ENCODE results near the gene CHST15.

Gene CHST15

DNA sequence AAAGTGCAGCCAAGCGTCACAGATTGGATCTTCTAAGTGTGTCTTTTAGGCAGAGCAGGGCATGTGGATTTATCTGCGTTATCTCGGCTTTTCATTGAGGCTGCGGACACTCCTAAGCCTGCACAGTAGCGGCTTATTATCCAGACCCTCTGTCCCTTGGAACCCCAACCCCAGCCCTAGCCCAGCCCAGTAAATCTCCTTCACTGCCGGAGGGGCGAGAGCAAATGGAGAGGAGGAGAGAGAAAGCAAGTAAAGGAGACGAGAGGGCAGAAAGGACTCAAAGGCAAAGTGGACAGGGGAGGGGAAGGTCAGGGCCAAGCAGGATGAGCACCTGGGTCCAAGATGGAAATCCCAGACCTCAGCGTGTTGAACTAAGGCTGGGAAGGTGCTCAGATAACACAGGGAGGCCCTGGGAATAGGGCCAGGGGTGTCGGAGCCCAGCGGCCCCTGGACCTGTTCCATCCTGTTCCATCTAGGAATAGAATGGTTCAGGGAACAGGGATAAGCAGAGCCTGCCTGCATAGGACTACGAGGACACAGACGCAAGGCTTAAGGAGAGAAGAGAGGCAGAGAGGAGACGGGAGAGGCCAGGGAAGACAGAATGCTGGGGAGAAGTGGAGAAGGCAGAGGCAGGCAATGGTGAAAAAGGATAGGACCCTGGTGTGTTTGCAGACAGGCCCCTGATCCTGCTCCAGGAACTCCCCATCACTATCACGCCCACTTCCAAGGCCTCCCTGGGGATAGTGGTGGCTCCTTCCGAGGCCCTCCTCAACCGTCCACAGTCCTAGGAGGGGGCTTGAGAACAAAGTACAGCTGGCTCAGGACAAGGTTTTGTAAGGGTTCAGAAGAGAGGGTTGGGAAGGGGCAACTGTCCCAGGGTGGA lies 99.6 kb downstream of the CHST15 start:
- Histone ChIP-seq H3K9me3 (no peaks in the 10 kb centered on the region), H3K4me3 (ENCODE audit: low read depth, low read length) (no peak overlapping the region), H3K27me3 (peaks cover 38% of the 10 kb centered on the region), H3K4me1 (no peaks in the 10 kb centered on the region), H3K36me3 (no peaks in the 10 kb centered on the region)
- TF ChIP-seq, protein P1, sequence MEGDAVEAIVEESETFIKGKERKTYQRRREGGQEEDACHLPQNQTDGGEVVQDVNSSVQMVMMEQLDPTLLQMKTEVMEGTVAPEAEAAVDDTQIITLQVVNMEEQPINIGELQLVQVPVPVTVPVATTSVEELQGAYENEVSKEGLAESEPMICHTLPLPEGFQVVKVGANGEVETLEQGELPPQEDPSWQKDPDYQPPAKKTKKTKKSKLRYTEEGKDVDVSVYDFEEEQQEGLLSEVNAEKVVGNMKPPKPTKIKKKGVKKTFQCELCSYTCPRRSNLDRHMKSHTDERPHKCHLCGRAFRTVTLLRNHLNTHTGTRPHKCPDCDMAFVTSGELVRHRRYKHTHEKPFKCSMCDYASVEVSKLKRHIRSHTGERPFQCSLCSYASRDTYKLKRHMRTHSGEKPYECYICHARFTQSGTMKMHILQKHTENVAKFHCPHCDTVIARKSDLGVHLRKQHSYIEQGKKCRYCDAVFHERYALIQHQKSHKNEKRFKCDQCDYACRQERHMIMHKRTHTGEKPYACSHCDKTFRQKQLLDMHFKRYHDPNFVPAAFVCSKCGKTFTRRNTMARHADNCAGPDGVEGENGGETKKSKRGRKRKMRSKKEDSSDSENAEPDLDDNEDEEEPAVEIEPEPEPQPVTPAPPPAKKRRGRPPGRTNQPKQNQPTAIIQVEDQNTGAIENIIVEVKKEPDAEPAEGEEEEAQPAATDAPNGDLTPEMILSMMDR (IDR thresholded peaks at IDR 0.05; ENCODE audit: low read depth, low read length) = no peak
- no peak for DNase-seq

DNA sequence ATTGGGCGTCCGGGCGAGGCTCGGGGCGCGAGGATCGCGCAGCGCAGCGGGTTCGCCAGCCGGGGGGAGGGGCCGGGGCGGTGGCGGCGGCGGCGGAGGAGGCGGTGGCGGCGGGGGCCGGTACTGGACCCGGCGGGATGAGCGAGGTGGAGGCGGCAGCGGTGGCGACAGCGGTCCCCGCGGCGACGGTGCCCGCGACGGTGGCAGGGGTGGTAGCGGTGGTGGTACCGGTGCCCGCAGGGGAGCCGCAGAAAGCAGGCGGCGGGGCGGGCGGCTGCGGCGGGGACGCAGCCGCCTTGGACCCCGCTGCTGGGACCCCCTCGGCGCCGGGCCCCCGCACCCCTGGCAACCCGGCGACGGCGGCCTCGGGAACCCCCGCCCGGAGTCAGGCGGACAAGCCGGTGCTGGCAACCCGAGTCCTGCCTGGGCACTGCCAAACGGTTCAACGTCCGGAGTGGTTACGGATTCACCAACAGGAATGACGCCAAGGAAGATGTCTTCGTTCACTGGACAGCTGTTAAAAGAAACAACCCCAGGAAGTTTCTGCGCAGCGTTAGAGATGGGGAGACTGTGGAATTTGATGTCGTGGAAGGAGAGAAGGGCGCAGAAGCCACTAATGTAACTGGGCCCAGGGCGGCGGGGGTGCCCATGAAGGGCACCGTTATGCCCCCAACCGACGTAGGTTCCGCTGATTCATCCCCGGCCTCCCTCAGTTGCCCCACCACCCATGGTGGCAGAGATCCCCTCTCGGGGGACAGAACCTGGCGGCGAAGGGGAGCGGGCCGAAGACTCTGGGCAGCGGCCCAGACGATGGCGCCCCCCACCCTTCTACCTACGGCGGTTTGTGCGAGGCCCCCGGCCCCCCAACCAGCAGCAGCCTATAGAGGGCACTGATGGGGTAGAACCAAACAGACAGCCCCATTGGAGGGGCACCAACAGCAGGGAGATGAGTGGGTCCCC lies 101.5 kb downstream of the CHST15 start:
- Histone ChIP-seq H3K4me3 (ENCODE audit: low read depth, low read length) (no peak overlapping the region), H3K27me3 (peaks cover 38% of the 10 kb centered on the region), H3K9me3 (no peaks in the 10 kb centered on the region), H3K36me3 (no peaks in the 10 kb centered on the region), H3K4me1 (no peaks in the 10 kb centered on the region)
- no peak for DNase-seq
- TF ChIP-seq, protein P1 (IDR thresholded peaks at IDR 0.05; ENCODE audit: low read depth, low read length) = no peak

DNA sequence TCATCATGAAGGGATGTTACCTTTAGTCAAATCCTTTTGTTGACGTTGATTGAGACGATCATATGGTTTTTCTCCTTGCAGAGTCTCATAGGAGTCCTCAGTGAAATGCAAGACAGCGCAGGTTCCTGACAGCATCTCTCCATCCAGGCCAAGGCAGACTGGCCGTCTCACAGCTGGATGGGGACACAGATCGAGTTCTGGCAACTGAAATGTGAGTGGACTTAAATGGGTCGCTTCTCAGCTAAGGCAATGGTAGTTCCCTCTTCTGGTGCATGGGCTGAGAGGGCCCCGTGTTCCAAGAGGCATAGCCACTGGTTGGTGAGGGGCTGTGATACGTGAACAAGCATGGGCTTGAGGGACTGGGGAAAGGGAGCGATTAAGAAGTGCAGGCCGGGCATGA lies 102.5 kb downstream of the CHST15 start:
- no peak overlapping the region for H3K4me3 ChIP-seq (ENCODE audit: low read depth, low read length)
- TF ChIP-seq, protein P1 (IDR thresholded peaks at IDR 0.05; ENCODE audit: low read depth, low read length) = no peak
- H3K4me1 ChIP-seq = no peaks in the 10 kb centered on the region
- no peaks in the 10 kb centered on the region for H3K36me3 ChIP-seq
- H3K9me3 ChIP-seq = no peaks in the 10 kb centered on the region
- DNase-seq = no peak
- H3K27me3 ChIP-seq = peaks cover 38% of the 10 kb centered on the region

DNA sequence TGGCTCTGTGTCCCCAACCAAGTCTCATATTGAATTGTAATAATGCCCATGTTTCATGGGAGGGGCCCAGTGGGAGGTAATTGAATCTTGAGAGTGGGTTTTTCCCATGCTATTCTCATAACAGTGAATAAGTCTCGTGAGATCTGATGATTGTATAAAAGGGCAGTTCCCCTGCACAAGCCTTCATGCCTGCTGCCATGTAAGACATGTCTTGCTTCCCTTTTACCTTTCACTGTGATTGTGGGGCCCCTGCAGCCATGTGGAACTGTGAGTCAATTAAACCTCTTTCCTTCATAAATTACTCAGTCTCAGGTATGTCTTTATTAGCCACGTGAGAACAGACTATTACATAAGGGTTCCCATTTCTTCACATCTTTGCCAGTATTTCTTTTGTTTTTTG lies 104.7 kb downstream of the CHST15 start:
- H3K27me3 ChIP-seq = peaks cover 28% of the 10 kb centered on the region
- no peak for DNase-seq
- no peaks in the 10 kb centered on the region for H3K9me3 ChIP-seq
- no peaks in the 10 kb centered on the region for H3K36me3 ChIP-seq
- no peak overlapping the region for H3K4me3 ChIP-seq (ENCODE audit: low read depth, low read length)
- H3K4me1 ChIP-seq = no peaks in the 10 kb centered on the region
- TF ChIP-seq, protein P1 (IDR thresholded peaks at IDR 0.05; ENCODE audit: low read depth, low read length) = no peak

DNA sequence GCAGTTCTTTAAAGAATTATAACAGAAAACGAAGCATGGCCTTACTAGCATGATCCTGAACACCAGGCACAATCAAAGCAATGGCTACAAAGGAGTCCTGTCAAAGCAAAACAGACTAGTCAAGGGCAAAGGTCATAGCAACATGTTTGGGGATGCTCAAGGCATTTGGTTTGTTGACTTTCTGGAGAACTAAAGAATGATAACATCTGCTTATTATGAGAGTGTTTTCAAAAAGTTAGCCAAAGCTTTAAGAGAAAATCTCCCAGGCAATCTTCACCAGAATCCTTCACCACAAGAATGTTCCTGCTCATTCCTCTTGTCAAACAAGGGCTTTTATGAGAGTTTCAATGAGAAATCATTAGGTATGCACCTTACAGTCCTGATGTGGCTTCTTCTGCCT lies 106.7 kb downstream of the CHST15 start:
- Histone ChIP-seq H3K4me1 (no peaks in the 10 kb centered on the region), H3K9me3 (no peaks in the 10 kb centered on the region), H3K27me3 (peaks cover 14% of the 10 kb centered on the region), H3K4me3 (ENCODE audit: low read depth, low read length) (no peak overlapping the region), H3K36me3 (no peaks in the 10 kb centered on the region)
- DNase-seq = no peak
- TF ChIP-seq, protein P1 (IDR thresholded peaks at IDR 0.05; ENCODE audit: low read depth, low read length) = no peak

Measured in BE2C (cell line).